Esophagus muscularis mucosa (tissue), 3 donors: Measurements from ENCODE around the gene RARS1.

Experiments
- CTCF ChIP-seq, 3 experiments: fragments of 200-600 bp in 2 of 3; fragments of 450-650 bp in 1 of 3; sonication (generic) in 2 of 3; IDR thresholded peaks; one replicate each; pipeline ENCODE4 v1.5.1; 2017 to 2019; ENCODE audit warnings: antibody characterized with exemption in 3 of 3, mild to moderate bottlenecking in 2 of 3, moderate library complexity in 1 of 3
- POLR2AphosphoS5 ChIP-seq, 2 donors: sonication (generic); formaldehyde crosslinking; IDR thresholded peaks; one replicate each; pipeline ENCODE4 v1.6.1; 2017; ENCODE audit warnings: antibody characterized with exemption in 2 of 2

- TF ChIP-seq CTCF (IDR thresholded peaks at IDR 0.05) (no peak), POLR2AphosphoS5 (IDR thresholded peaks at IDR 0.05) (no peak)
Measured at GRCh38 chr5:168443950-168444700, 42.1 kb upstream of the RARS1 start.
